HCT116 (cell line): ENCODE data around the gene PYROXD2. TPM values are rescaled to one million over a fixed set of nuclear protein-coding genes. Genes with fewer than 3 reads are reported as not detected.

Experiments
- ATAC-seq: fragments of 200-7000 bp; cut with Tn5 transposase; 2 replicates; pipeline ENCODE4 v1.9.1; 2020; ENCODE audit warnings: mild to moderate bottlenecking, moderate library complexity
- BruUV-seq: library from RNA; stranded (reverse); fragments of 400-500 nt; replicated peaks from 2 replicates; lab custom pipeline; 2021; lab: Mats Ljungman, UMichigan
- CTCF ChIA-PET: fragments of 300-600 bp; sonication (Branson Sonifier 250); formaldehyde crosslinking; loops from one replicate; lab custom pipeline; 2021; ENCODE audit warnings: antibody characterized with exemption; lab: Charles Lee
- POLR2A ChIA-PET: fragments of 300-600, 350-600 bp; sonication (Branson Sonifier 250); formaldehyde crosslinking; loops from one replicate; lab custom pipeline; 2021; ENCODE audit warnings: antibody characterized with exemption; lab: Charles Lee
- RAD21 ChIA-PET, 2 experiments: fragments of 300-600 bp; sonication (Branson Sonifier 250); formaldehyde crosslinking; loops; one replicate each; lab custom pipeline; 2023; ENCODE audit warnings: low total read pairs in 2 of 2; ENCODE audit not compliant: uncharacterized antibody in 2 of 2, unreplicated experiment in 2 of 2, low non-redundant PET in 1 of 2; lab: Charles Lee
- DNase-seq: peaks from one replicate; pipeline ENCODE4 v3.0.0-alpha.2; 2010; ENCODE audit warnings: low read depth, low spot score
- H2AFZ ChIP-seq: fragments of 200-600 bp; shearing (Covaris generic), sonication (generic); 2 replicates; pipeline ENCODE4 v1.6.1; 2017; ENCODE audit warnings: low read depth, mixed run types, mixed read lengths, antibody characterized with exemption, low read length; ENCODE audit not compliant: poor library complexity, severe bottlenecking
- H3K27ac ChIP-seq: 2 replicates; pipeline ENCODE4 v1.5.1; 2012; ENCODE audit warnings: low read depth, low read length
- H3K27me3 ChIP-seq: fragments of 200-600 bp; sonication (generic); 2 replicates; pipeline ENCODE4 v1.6.1; 2016; ENCODE audit warnings: mixed run types, low read length, mixed read lengths; ENCODE audit not compliant: insufficient read depth
- H3K36me3 ChIP-seq, 2 experiments: fragments of 200-500 bp in 1 of 2; fragments of 200-600 bp in 1 of 2; sonication (Bioruptor generic) in 1 of 2; sonication (generic) in 1 of 2; 2 replicates each; pipeline versions ENCODE4 v1.5.1 to v1.6.1; 2014 to 2016; ENCODE audit warnings: low read length in 2 of 2, inconsistent platforms in 1 of 2, mixed read lengths in 1 of 2, mixed run types in 1 of 2; ENCODE audit not compliant: insufficient read depth in 2 of 2, control insufficient read depth in 1 of 2
- H3K4me1 ChIP-seq, 2 experiments: fragments of 200-600 bp in 1 of 2; sonication (generic) in 1 of 2; 2 replicates each; pipeline versions ENCODE4 v1.5.1 to v1.6.1; 2012 to 2017; ENCODE audit warnings: low read length in 2 of 2, inconsistent platforms in 1 of 2, mild to moderate bottlenecking in 1 of 2, mixed read lengths in 1 of 2, mixed run types in 1 of 2, moderate library complexity in 1 of 2; ENCODE audit not compliant: insufficient read depth in 2 of 2, control insufficient read depth in 1 of 2
- H3K4me2 ChIP-seq: fragments of 200-600 bp; sonication (generic); 2 replicates; pipeline ENCODE4 v1.6.1; 2017; ENCODE audit warnings: mixed run types, low read length, mixed read lengths
- H3K4me3 ChIP-seq, 2 experiments: fragments of 200-600 bp in 1 of 2; sonication (generic) in 1 of 2; replicated peaks in 1 of 2; 2 replicates each; pipeline ENCODE4 v1.5.1; 2011 to 2016; ENCODE audit warnings: low read length in 2 of 2, control low read depth in 1 of 2, low read depth in 1 of 2, mild to moderate bottlenecking in 1 of 2, mixed read lengths in 1 of 2, mixed run types in 1 of 2
- H3K79me2 ChIP-seq: fragments of 200-600 bp; sonication (generic); 2 replicates; pipeline ENCODE4 v1.6.1; 2017; ENCODE audit warnings: mild to moderate bottlenecking, mixed run types, low read length, moderate library complexity, mixed read lengths; ENCODE audit not compliant: insufficient read depth
- H3K9ac ChIP-seq: fragments of 200-600 bp; sonication (generic); 2 replicates; pipeline ENCODE4 v1.6.1; 2016; ENCODE audit warnings: low read length, mixed read lengths
- H3K9me2 ChIP-seq: fragments of 200-600 bp; sonication (generic), shearing (Covaris generic); 2 replicates; pipeline ENCODE4 v1.6.1; 2017; ENCODE audit warnings: mixed run types, mild to moderate bottlenecking, moderate library complexity; ENCODE audit not compliant: insufficient read depth
- H3K9me3 ChIP-seq, 2 experiments: fragments of 200-500 bp in 1 of 2; fragments of 200-600 bp in 1 of 2; sonication (Bioruptor generic) in 1 of 2; sonication (generic) in 1 of 2; 2 replicates each; pipeline ENCODE4 v1.6.1; 2014 to 2017; ENCODE audit warnings: low read length in 2 of 2, mixed read lengths in 2 of 2, inconsistent platforms in 1 of 2, low read depth in 1 of 2, mild to moderate bottlenecking in 1 of 2, mixed run types in 1 of 2, moderate library complexity in 1 of 2; ENCODE audit not compliant: control insufficient read depth in 1 of 2, insufficient read depth in 1 of 2
- H4K20me1 ChIP-seq: fragments of 200-600 bp; sonication (generic), shearing (Covaris generic); 2 replicates; pipeline ENCODE4 v1.6.1; 2017; ENCODE audit warnings: mixed run types, mild to moderate bottlenecking, moderate library complexity; ENCODE audit not compliant: insufficient read depth
- CEBPB ChIP-seq: IDR thresholded peaks from 2 replicates; pipeline ENCODE4 v1.6.1; 2012; ENCODE audit warnings: low read depth
- ELF1 ChIP-seq: IDR thresholded peaks from 2 replicates; pipeline ENCODE4 v1.6.1; 2012; ENCODE audit warnings: low read depth, borderline replicate concordance
- EZH2 ChIP-seq: fragments of 200-600 bp; sonication (generic); IDR thresholded peaks from 2 replicates; pipeline ENCODE4 v1.6.1; 2017; ENCODE audit warnings: antibody characterized with exemption, mixed run types
- EZH2phosphoT487 ChIP-seq: fragments of 200-600 bp; IDR thresholded peaks from 2 replicates; pipeline ENCODE4 v1.6.1; 2018; ENCODE audit warnings: antibody characterized with exemption, borderline replicate concordance
- JUND ChIP-seq: IDR thresholded peaks from 2 replicates; pipeline ENCODE4 v1.6.1; 2012
- RAD21 ChIP-seq: IDR thresholded peaks from 2 replicates; pipeline ENCODE4 v1.6.1; 2012; ENCODE audit warnings: low read depth, mild to moderate bottlenecking
- SIN3A ChIP-seq: IDR thresholded peaks from 2 replicates; pipeline ENCODE4 v1.6.1; 2012; ENCODE audit warnings: low read depth
- ZNF274 ChIP-seq: fragments of 200-500 bp; sonication (Bioruptor generic); IDR thresholded peaks from 2 replicates; pipeline ENCODE4 v1.6.1; 2014; ENCODE audit warnings: mild to moderate bottlenecking, low read depth, low read length, inconsistent platforms
- intact Hi-C: fragments of 100-400 bp; cut with micrococcal nuclease; formaldehyde crosslinking; loops from 2 replicates; pipeline ENCODE4 v1.10.0; 2022
- total RNA-seq: library from RNA; stranded (reverse); gene quantifications from one replicate; pipeline ENCODE4 v1.2.1, GENCODE V29; 2021; ENCODE audit not compliant: unreplicated experiment
- TF ChIP-seq, protein P1 (sequence below): IDR thresholded peaks from 2 replicates; pipeline ENCODE4 v1.6.1; 2011; ENCODE audit warnings: mild to moderate bottlenecking, low read length, moderate library complexity; ENCODE audit not compliant: insufficient replicate concordance; ENCODE audit errors: extremely low read depth
- TF ChIP-seq, protein P2 (sequence below), 3 experiments: fragments of 200-600 bp in 1 of 3; sonication (generic) in 1 of 3; IDR thresholded peaks in 2 of 3; conservative IDR thresholded peaks in 1 of 3; 2 replicates each; pipeline ENCODE4 v1.5.1; 2012 to 2017; ENCODE audit warnings: low read depth in 2 of 3, low read length in 2 of 3, antibody characterized with exemption in 1 of 3, borderline replicate concordance in 1 of 3, control low read depth in 1 of 3, mild to moderate bottlenecking in 1 of 3, mixed read lengths in 1 of 3, mixed run types in 1 of 3, moderate library complexity in 1 of 3; ENCODE audit not compliant: insufficient read depth in 1 of 3
- TF ChIP-seq, protein P3 (sequence below): IDR thresholded peaks from 2 replicates; pipeline ENCODE4 v1.6.1; 2012

Gene PYROXD2
- total RNA-seq, 1 experiment from 2014 or later = 14.2 TPM

DNA sequence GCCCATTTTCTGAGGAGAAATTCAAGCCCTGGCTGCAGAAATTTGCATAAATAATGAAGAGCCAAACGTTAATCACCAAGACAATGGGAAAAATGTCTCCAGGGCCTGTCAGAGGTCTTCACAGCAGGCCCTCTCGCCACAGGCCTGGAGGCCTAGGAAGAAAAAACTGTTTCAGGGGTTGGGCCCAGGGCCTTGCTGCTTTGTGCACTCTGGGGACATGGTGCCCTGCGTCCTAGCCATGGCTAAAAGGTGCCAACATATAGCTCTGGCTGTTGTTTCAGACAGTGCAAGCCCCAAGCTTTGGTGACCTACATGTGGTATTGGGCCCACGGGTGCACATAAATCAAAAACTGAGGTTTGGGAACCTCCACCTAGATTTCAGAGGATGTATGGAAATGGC, 23.7 kb upstream of the PYROXD2 start:
- ATAC-seq (no peak), DNase-seq (no peak)
- Histone ChIP-seq H3K9ac (no peak overlapping the region), H2AFZ (no peak overlapping the region), H3K79me2 (peaks cover 7% of the 10 kb centered on the region; the same call in 1 of the 2 replicates), H3K27me3 (no peaks in the 10 kb centered on the region), H3K4me3 (no peak overlapping the region), H3K4me1 (peaks cover 0 to 12% of the 10 kb centered on the region in 2 experiments; a peak in 3 of 4 replicates), H3K9me3 (no peaks in the 10 kb centered on the region), H3K9me2 (no peaks in the 10 kb centered on the region), H3K27ac (no peak overlapping the region), H3K36me3 (peaks cover 34 to 49% of the 10 kb centered on the region in 2 experiments; a peak in 3 of 4 replicates), H3K4me2 (no peak overlapping the region), H4K20me1 (0 out of 2 replicates have a peak, but pooled peaks cover 3% of the 10 kb centered on the region)
- intact Hi-C loops = no loop called here
- no peak for TF ChIP-seq ELF1
- no peak for TF ChIP-seq SIN3A
- TF ChIP-seq, protein P1, sequence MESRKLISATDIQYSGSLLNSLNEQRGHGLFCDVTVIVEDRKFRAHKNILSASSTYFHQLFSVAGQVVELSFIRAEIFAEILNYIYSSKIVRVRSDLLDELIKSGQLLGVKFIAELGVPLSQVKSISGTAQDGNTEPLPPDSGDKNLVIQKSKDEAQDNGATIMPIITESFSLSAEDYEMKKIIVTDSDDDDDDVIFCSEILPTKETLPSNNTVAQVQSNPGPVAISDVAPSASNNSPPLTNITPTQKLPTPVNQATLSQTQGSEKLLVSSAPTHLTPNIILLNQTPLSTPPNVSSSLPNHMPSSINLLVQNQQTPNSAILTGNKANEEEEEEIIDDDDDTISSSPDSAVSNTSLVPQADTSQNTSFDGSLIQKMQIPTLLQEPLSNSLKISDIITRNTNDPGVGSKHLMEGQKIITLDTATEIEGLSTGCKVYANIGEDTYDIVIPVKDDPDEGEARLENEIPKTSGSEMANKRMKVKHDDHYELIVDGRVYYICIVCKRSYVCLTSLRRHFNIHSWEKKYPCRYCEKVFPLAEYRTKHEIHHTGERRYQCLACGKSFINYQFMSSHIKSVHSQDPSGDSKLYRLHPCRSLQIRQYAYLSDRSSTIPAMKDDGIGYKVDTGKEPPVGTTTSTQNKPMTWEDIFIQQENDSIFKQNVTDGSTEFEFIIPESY = no peak
- no peak for TF ChIP-seq RAD21
- no peak for TF ChIP-seq EZH2phosphoT487
- TF ChIP-seq ZNF274 = no peak
- TF ChIP-seq JUND = no peak
- TF ChIP-seq, protein P2, sequence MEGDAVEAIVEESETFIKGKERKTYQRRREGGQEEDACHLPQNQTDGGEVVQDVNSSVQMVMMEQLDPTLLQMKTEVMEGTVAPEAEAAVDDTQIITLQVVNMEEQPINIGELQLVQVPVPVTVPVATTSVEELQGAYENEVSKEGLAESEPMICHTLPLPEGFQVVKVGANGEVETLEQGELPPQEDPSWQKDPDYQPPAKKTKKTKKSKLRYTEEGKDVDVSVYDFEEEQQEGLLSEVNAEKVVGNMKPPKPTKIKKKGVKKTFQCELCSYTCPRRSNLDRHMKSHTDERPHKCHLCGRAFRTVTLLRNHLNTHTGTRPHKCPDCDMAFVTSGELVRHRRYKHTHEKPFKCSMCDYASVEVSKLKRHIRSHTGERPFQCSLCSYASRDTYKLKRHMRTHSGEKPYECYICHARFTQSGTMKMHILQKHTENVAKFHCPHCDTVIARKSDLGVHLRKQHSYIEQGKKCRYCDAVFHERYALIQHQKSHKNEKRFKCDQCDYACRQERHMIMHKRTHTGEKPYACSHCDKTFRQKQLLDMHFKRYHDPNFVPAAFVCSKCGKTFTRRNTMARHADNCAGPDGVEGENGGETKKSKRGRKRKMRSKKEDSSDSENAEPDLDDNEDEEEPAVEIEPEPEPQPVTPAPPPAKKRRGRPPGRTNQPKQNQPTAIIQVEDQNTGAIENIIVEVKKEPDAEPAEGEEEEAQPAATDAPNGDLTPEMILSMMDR (IDR thresholded peaks at IDR 0.05 in 2 of 3, conservative IDR thresholded peaks at IDR 0.05 in 1 of 3; ENCODE audit: borderline replicate concordance in 1 of 3, insufficient read depth in 1 of 3, low read depth in 2 of 3, low read length in 2 of 3) = no peak
- TF ChIP-seq, protein P3, sequence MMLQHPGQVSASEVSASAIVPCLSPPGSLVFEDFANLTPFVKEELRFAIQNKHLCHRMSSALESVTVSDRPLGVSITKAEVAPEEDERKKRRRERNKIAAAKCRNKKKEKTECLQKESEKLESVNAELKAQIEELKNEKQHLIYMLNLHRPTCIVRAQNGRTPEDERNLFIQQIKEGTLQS = no peak
- no peak for TF ChIP-seq EZH2
- TF ChIP-seq CEBPB = no peak
- no TSS peak for BruUV-seq
- ChIA-PET RAD21 (no interaction called here), POLR2A (no interaction called here), CTCF (no interaction called here)
